Measurements from ENCODE around the gene FZD10.

Gene FZD10

GRCh38 chr12:130183585-130184370 lies 21.5 kb downstream of the FZD10 start:
- DNase-seq = no peak

GRCh38 chr12:130184404-130185090 lies 22.3 kb downstream of the FZD10 start:
- no peak for DNase-seq

GRCh38 chr12:130185455-130186391 lies 23.5 kb downstream of the FZD10 start:
- no peak for DNase-seq

- DNase-seq = no peak
Measured at GRCh38 chr12:130186651-130187268, 24.5 kb downstream of the FZD10 start.

GRCh38 chr12:130192642-130193345 lies 30.5 kb downstream of the FZD10 start:
- DNase-seq = no peak

- DNase-seq = no peak
Measured at GRCh38 chr12:130194154-130194553, 31.9 kb downstream of the FZD10 start.

- DNase-seq = no peak
Measured at GRCh38 chr12:130195369-130195768, 33.1 kb downstream of the FZD10 start.

GRCh38 chr12:130195776-130196175 lies 33.5 kb downstream of the FZD10 start:
- no peak for DNase-seq

GRCh38 chr12:130196827-130197226 lies 34.6 kb downstream of the FZD10 start:
- no peak for DNase-seq

- DNase-seq = no peak
Measured at GRCh38 chr12:130198026-130198662, 35.9 kb downstream of the FZD10 start.

GRCh38 chr12:130198663-130199060 lies 36.4 kb downstream of the FZD10 start:
- no peak for DNase-seq

- no peak for DNase-seq
Measured at GRCh38 chr12:130199581-130200390, 37.5 kb downstream of the FZD10 start.

GRCh38 chr12:130200445-130200844 lies 38.2 kb downstream of the FZD10 start:
- DNase-seq = no peak

GRCh38 chr12:130201037-130201436 lies 38.8 kb downstream of the FZD10 start:
- no peak for DNase-seq

GRCh38 chr12:130202201-130202600 lies 39.9 kb downstream of the FZD10 start:
- no peak for DNase-seq

GRCh38 chr12:130203151-130203550 lies 40.9 kb downstream of the FZD10 start:
- DNase-seq = no peak

- DNase-seq = no peak
Measured at GRCh38 chr12:130204541-130204953, 42.3 kb downstream of the FZD10 start.

GRCh38 chr12:130205495-130205894 lies 43.2 kb downstream of the FZD10 start:
- no peak for DNase-seq

- no peak for DNase-seq
Measured at GRCh38 chr12:130212384-130212989, 50.2 kb downstream of the FZD10 start.

- no peak for DNase-seq
Measured at GRCh38 chr12:130213249-130213648, 51.0 kb downstream of the FZD10 start.

All from CD4-positive, alpha-beta T cell treated with Interleukin-12 subunit alpha and Interleukin-12 subunit beta, for 1 hour (primary cell).